SH-SY5Y (cell line): ENCODE data around the gene FOXP1.

Experiments used
- GATA2 ChIP-seq: IDR thresholded peaks from 2 replicates; pipeline ENCODE4 v1.6.1; 2011; ENCODE audit warnings: mild to moderate bottlenecking, low read depth, low read length
- GATA3 ChIP-seq: IDR thresholded peaks from 2 replicates; pipeline ENCODE4 v1.6.1; 2011; ENCODE audit warnings: low read depth, mild to moderate bottlenecking, low read length, moderate library complexity

- TF ChIP-seq GATA2 (no peak), GATA3 (no peak)
These were observed 475.6 kb downstream of the FOXP1 start for GRCh38 chr3:71107926-71108325.
